SK-N-SH (cell line): ENCODE measurements around the gene GAL3ST3. TPM values are rescaled to one million over a fixed set of nuclear protein-coding genes. Genes with fewer than 3 reads are reported as not detected.

ENCODE experiments used
- CTCF ChIA-PET: fragments of 300-600, 350-600 bp; formaldehyde crosslinking; extraction: SDS; loops from one replicate; lab custom pipeline; 2021; lab: Yijun Ruan, JAX
- POLR2A ChIA-PET: fragments of 350-600 bp; sonication (Branson Sonifier 250); formaldehyde crosslinking; extraction: SDS; loops from one replicate; lab custom pipeline; 2020; ENCODE audit warnings: antibody characterized with exemption, inconsistent platforms; lab: Yijun Ruan, JAX
- DNase-seq: peaks from one replicate; pipeline ENCODE4 v3.0.0; 2012
- H2AFZ ChIP-seq: fragments of 200-600 bp; sonication (generic); 2 replicates; pipeline ENCODE4 v1.8.1; 2016; ENCODE audit warnings: antibody characterized with exemption, mild to moderate bottlenecking, low read depth
- H3F3A ChIP-seq: fragments of 200-600 bp; sonication (generic); replicated peaks from 2 replicates; pipeline ENCODE3; 2016; ENCODE audit warnings: antibody characterized with exemption, mild to moderate bottlenecking; ENCODE audit not compliant: insufficient read depth
- H3K27ac ChIP-seq, 2 experiments: fragments of 200-500 bp in 1 of 2; fragments of 200-600 bp in 1 of 2; sonication (Bioruptor generic) in 1 of 2; sonication (generic), shearing (Covaris generic) in 1 of 2; 2 replicates each; pipeline versions ENCODE4 v1.5.1 to v1.6.1; 2014 to 2016; ENCODE audit warnings: low read depth in 2 of 2, inconsistent platforms in 1 of 2, low read length in 1 of 2, mild to moderate bottlenecking in 1 of 2, mixed read lengths in 1 of 2
- H3K27me3 ChIP-seq: fragments of 200-600 bp; sonication (generic), shearing (Covaris generic); 2 replicates; pipeline ENCODE4 v1.6.1; 2016; ENCODE audit warnings: mixed run types; ENCODE audit not compliant: insufficient read depth
- H3K36me3 ChIP-seq, 2 experiments: fragments of 200-500 bp in 1 of 2; fragments of 200-600 bp in 1 of 2; sonication (Bioruptor generic) in 1 of 2; sonication (generic) in 1 of 2; replicated peaks in 1 of 2; 2 replicates each; pipeline versions ENCODE3 to v1.5.1; 2014 to 2016; ENCODE audit warnings: low read length in 1 of 2, mild to moderate bottlenecking in 1 of 2; ENCODE audit not compliant: insufficient read depth in 2 of 2, control insufficient read depth in 1 of 2
- H3K4me1 ChIP-seq, 2 experiments: fragments of 200-500 bp in 1 of 2; fragments of 200-600 bp in 1 of 2; sonication (Bioruptor generic) in 1 of 2; sonication (generic), shearing (Covaris generic) in 1 of 2; 2 replicates each; pipeline versions ENCODE4 v1.5.1 to v1.6.1; 2014 to 2016; ENCODE audit warnings: low read depth in 1 of 2, low read length in 1 of 2, mixed run types in 1 of 2; ENCODE audit not compliant: insufficient read depth in 2 of 2, control insufficient read depth in 1 of 2
- H3K4me2 ChIP-seq: fragments of 200-600 bp; sonication (generic), shearing (Covaris generic); 2 replicates; pipeline ENCODE4 v1.6.1; 2017; ENCODE audit warnings: mixed run types
- H3K4me3 ChIP-seq, 2 experiments: fragments of 200-500 bp in 1 of 2; fragments of 200-600 bp in 1 of 2; sonication (Bioruptor generic) in 1 of 2; sonication (generic), shearing (Covaris generic) in 1 of 2; 2 replicates each; pipeline versions ENCODE4 v1.5.1 to v1.8.1; 2014 to 2016; ENCODE audit warnings: low read depth in 2 of 2, inconsistent platforms in 1 of 2, low read length in 1 of 2, mild to moderate bottlenecking in 1 of 2, mixed read lengths in 1 of 2, moderate library complexity in 1 of 2
- H3K79me2 ChIP-seq: fragments of 200-600 bp; sonication (generic); 2 replicates; pipeline ENCODE4 v1.8.1; 2017; ENCODE audit warnings: mild to moderate bottlenecking; ENCODE audit not compliant: insufficient read depth
- H3K9ac ChIP-seq: fragments of 200-600 bp; sonication (generic); 2 replicates; pipeline ENCODE4 v1.6.1; 2017; ENCODE audit warnings: mixed run types
- H3K9me2 ChIP-seq: fragments of 200-600 bp; sonication (generic); 2 replicates; pipeline ENCODE4 v1.6.1; 2017; ENCODE audit warnings: mixed run types
- H3K9me3 ChIP-seq: fragments of 200-600 bp; sonication (generic); 2 replicates; pipeline ENCODE4 v1.6.1; 2017; ENCODE audit warnings: mixed run types, mild to moderate bottlenecking, moderate library complexity
- H4K20me1 ChIP-seq: fragments of 200-600 bp; sonication (generic); 2 replicates; pipeline ENCODE4 v1.6.1; 2017; ENCODE audit warnings: mild to moderate bottlenecking, mixed run types; ENCODE audit not compliant: insufficient read depth
- FOXJ3 ChIP-seq: sonication (generic); formaldehyde crosslinking; IDR thresholded peaks from 2 replicates; pipeline ENCODE4 v1.5.1; 2020; ENCODE audit warnings: mild to moderate bottlenecking, missing genetic modification reagents
- JUND ChIP-seq: IDR thresholded peaks from 2 replicates; pipeline ENCODE4 v1.4.0; 2012
- MEF2A ChIP-seq: IDR thresholded peaks from 2 replicates; pipeline ENCODE4 v1.4.0; 2012; ENCODE audit warnings: low read depth, borderline replicate concordance
- MXI1 ChIP-seq: IDR thresholded peaks from 2 replicates; pipeline ENCODE4 v1.6.1; 2012; ENCODE audit warnings: mild to moderate bottlenecking, low read depth, low read length, improper control_type of control experiment
- NFIC ChIP-seq: IDR thresholded peaks from 2 replicates; pipeline ENCODE4 v1.4.0; 2012; ENCODE audit warnings: borderline replicate concordance
- NRF1 ChIP-seq: IDR thresholded peaks from 2 replicates; pipeline ENCODE4 v1.6.1; 2012; ENCODE audit warnings: low read depth, mild to moderate bottlenecking, low read length
- RAD21 ChIP-seq: IDR thresholded peaks from 2 replicates; pipeline ENCODE4 v1.6.1; 2012; ENCODE audit warnings: mild to moderate bottlenecking, low read length
- RFX5 ChIP-seq: IDR thresholded peaks from 2 replicates; pipeline ENCODE4 v1.6.1; 2012; ENCODE audit warnings: mild to moderate bottlenecking, improper control_type of control experiment, low read length
- RXRA ChIP-seq: IDR thresholded peaks from 2 replicates; pipeline ENCODE4 v1.4.0; 2012; ENCODE audit warnings: low read depth, mild to moderate bottlenecking, borderline replicate concordance
- TAF1 ChIP-seq: IDR thresholded peaks from 2 replicates; pipeline ENCODE4 v1.6.1; 2012; ENCODE audit warnings: low read depth, mild to moderate bottlenecking, low read length, moderate library complexity, borderline replicate concordance
- YY1 ChIP-seq: IDR thresholded peaks from 2 replicates; pipeline ENCODE4 v1.4.0; 2012; ENCODE audit warnings: low read depth, mild to moderate bottlenecking
- WGBS: methylation state at CpG from one replicate; pipeline ENCODE4 v1.1.6; 2017; ENCODE audit warnings: low lambda C conversion rate; 5-methylcytosine and 5-hydroxymethylcytosine counted together
- polyA plus RNA-seq, 3 experiments: library from polyadenylated mRNA; depleted of rRNA; stranded (reverse); fragments of >200 nt; gene quantifications; 2 replicates each; pipeline ENCODE4 v1.2.3, GENCODE V29; 2012
- TF ChIP-seq, protein P1 (sequence below): IDR thresholded peaks from 2 replicates; pipeline ENCODE4 v1.4.0; 2012; ENCODE audit warnings: low read depth
- TF ChIP-seq, protein P2 (sequence below): IDR thresholded peaks from 2 replicates; pipeline ENCODE4 v1.4.0; 2012; ENCODE audit warnings: low read depth, borderline replicate concordance

GAL3ST3 gene
- polyA plus RNA-seq, 1 of the 3 experiments (the other 2 are of a cell fraction), result 3.2 TPM

- CTCF ChIA-PET, result interaction anchor here (0.9 to 2.9 kb wide), 5 partner anchors 10 to 44 kb away, joined by 3 to 11 read pairs (median 4); partner anchors contain the start of gene SF3B2
- H3K27ac ChIP-seq, result no peak overlapping the region
Observed at GRCh38 chr11:66062408-66062807, 13.4 kb upstream of the GAL3ST3 start.

GRCh38 chr11:66061268-66061667 lies 12.3 kb upstream of the GAL3ST3 start:
- Histone ChIP-seq H3K27me3 (no peaks in the 10 kb centered on the region), H3K4me3 (no peak overlapping the region), H3K79me2 (peaks cover 58% of the 10 kb centered on the region), H3K4me1 (no peaks in the 10 kb centered on the region), H3K9me2 (no peaks in the 10 kb centered on the region), H4K20me1 (no peaks in the 10 kb centered on the region), H2AFZ (no peak overlapping the region), H3K36me3 (peaks cover 92 to 94% of the 10 kb centered on the region in 2 experiments), H3K9ac (no peak overlapping the region), H3K4me2 (no peak overlapping the region), H3F3A (peaks cover 43% of the 10 kb centered on the region), H3K9me3 (no peaks in the 10 kb centered on the region), H3K27ac (no peak overlapping the region; a peak in 1 of 4 replicates)
- TF ChIP-seq JUND, result no peak
- no peak for TF ChIP-seq FOXJ3 (CRISPR knock-in tag)
- WGBS, result 91% methylated on average over 6 of the region's 6 CpGs
- ChIA-PET POLR2A (interaction anchor here (1.6 kb wide), 1 partner anchor 9 kb away, joined by 3 read pairs; the partner anchor contains the start of gene SF3B2), CTCF (no interaction called here)
- DNase-seq, result no peak

More at GRCh38 chr11:66062408-66062807, 13.4 kb upstream of the GAL3ST3 start:
- H2AFZ ChIP-seq, result no peak overlapping the region
- no peaks in the 10 kb centered on the region for H3K9me3 ChIP-seq
- H3K9ac ChIP-seq, result no peak overlapping the region
- peaks cover 53% of the 10 kb centered on the region for H3F3A ChIP-seq
- no peaks in the 10 kb centered on the region for H3K9me2 ChIP-seq
- WGBS, result 96% methylated on average over 2 of the region's 2 CpGs
- H3K36me3 ChIP-seq, result peaks cover 92% of the 10 kb centered on the region in 2 experiments
- no peak overlapping the region for H3K4me3 ChIP-seq
- H3K79me2 ChIP-seq, result peaks cover 54% of the 10 kb centered on the region
- no peak for DNase-seq
- no peak overlapping the region for H3K4me2 ChIP-seq
- no peaks in the 10 kb centered on the region for H3K27me3 ChIP-seq
- H4K20me1 ChIP-seq, result no peaks in the 10 kb centered on the region; the same call in 1 of the 2 replicates
- POLR2A ChIA-PET, result interaction anchor here (1.6 kb wide), 1 partner anchor 10 kb away, joined by 6 read pairs; the partner anchor contains the start of gene SF3B2
- H3K4me1 ChIP-seq, result no peaks in the 10 kb centered on the region
- TF ChIP-seq MEF2A (no peak), NFIC (no peak), MXI1 (no peak), RAD21 (no peak), RXRA (no peak), YY1 (no peak), RFX5 (no peak), NRF1 (no peak), TAF1 (no peak)
- TF ChIP-seq, protein P1, sequence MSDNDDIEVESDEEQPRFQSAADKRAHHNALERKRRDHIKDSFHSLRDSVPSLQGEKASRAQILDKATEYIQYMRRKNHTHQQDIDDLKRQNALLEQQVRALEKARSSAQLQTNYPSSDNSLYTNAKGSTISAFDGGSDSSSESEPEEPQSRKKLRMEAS, result no peak
- TF ChIP-seq, protein P2, sequence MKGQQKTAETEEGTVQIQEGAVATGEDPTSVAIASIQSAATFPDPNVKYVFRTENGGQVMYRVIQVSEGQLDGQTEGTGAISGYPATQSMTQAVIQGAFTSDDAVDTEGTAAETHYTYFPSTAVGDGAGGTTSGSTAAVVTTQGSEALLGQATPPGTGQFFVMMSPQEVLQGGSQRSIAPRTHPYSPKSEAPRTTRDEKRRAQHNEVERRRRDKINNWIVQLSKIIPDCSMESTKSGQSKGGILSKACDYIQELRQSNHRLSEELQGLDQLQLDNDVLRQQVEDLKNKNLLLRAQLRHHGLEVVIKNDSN, result no peak
